ENCODE data around the gene ANKS6.

The ANKS6 gene

DNA sequence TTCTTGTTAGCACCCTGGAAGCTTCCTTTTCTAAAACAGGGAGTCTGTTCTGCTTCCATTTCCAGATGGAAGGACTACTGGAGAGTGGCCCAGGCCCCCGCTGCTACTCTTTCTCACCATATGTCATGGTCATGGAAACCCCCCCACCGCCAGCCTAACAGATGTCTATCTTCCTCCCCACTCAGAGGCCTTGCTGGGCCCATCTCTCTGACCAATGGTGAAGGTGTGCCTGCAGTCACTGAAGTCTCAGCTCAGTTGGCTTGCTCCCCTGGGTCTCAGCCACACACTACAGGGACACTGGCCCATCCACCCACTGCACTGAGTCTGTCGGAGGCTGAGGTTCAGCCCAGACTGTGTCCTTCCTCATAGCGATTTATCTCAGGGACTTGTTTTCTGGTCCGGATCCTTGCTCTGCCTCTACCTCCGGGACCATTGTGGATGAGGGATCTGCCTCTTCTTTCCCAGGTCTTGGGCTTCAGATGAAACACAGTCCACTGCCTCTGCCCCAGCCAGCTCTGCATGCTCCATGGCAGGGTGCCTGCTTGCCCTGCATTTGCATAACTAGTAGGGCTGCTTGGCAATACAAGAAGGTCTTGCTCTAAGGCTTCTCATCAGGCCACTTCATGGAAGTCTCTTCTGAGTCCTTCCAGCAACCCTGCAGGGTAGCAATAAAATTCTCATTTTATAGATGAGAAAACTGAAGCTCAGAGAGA, 42.0 kb upstream of the ANKS6 start:
- H3K9me3 Mint-ChIP-seq = no peaks in the 10 kb centered on the region
- no peak overlapping the region for H3K27ac Mint-ChIP-seq
- H3K36me3 Mint-ChIP-seq (ENCODE audit: low read depth) = no peaks in the 10 kb centered on the region
- no peaks in the 10 kb centered on the region for H3K4me1 Mint-ChIP-seq
- H3K27me3 Mint-ChIP-seq (ENCODE audit: low read depth) = no peaks in the 10 kb centered on the region
- TF ChIP-seq, protein P1, sequence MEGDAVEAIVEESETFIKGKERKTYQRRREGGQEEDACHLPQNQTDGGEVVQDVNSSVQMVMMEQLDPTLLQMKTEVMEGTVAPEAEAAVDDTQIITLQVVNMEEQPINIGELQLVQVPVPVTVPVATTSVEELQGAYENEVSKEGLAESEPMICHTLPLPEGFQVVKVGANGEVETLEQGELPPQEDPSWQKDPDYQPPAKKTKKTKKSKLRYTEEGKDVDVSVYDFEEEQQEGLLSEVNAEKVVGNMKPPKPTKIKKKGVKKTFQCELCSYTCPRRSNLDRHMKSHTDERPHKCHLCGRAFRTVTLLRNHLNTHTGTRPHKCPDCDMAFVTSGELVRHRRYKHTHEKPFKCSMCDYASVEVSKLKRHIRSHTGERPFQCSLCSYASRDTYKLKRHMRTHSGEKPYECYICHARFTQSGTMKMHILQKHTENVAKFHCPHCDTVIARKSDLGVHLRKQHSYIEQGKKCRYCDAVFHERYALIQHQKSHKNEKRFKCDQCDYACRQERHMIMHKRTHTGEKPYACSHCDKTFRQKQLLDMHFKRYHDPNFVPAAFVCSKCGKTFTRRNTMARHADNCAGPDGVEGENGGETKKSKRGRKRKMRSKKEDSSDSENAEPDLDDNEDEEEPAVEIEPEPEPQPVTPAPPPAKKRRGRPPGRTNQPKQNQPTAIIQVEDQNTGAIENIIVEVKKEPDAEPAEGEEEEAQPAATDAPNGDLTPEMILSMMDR (IDR thresholded peaks at IDR 0.05; ENCODE audit: unreplicated experiment in 3 of 3) = no peak
- no peak overlapping the region for H3K4me3 Mint-ChIP-seq

DNA sequence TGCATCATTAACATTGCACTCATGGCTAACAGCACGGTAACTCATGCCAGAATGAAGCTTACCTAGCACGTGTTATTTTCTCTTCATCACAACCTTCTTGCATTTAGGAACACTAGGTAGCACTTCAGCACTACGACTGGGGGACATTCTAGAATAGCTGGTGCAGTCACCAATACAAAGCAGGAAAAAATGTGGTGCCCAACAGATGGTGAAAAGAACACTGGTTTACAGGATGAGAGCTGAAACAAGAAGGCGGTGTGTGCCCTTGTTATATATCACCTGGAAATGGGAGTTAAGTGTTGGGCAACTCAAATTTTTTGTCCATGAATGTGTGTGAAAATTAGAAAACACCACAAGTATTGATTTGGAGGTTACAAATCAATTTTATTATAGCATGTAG, 41.2 kb upstream of the ANKS6 start:
- no peaks in the 10 kb centered on the region for H3K36me3 Mint-ChIP-seq (ENCODE audit: low read depth)

GRCh38 chr9:98836206-98836605, 39.9 kb upstream of the ANKS6 start:
- Mint-ChIP-seq H3K27me3 (ENCODE audit: low read depth) (peaks cover 5% of the 10 kb centered on the region), H3K4me3 (no peak overlapping the region), H3K36me3 (ENCODE audit: low read depth) (no peaks in the 10 kb centered on the region), H3K4me1 (no peaks in the 10 kb centered on the region), H3K9me3 (no peaks in the 10 kb centered on the region), H3K27ac (no peak overlapping the region)
- TF ChIP-seq, protein P1 (IDR thresholded peaks at IDR 0.05; ENCODE audit: unreplicated experiment in 3 of 3) = no peak

More for the DNA sequence above, 41.2 kb upstream of the ANKS6 start:
- TF ChIP-seq, protein P1 (IDR thresholded peaks at IDR 0.05; ENCODE audit: unreplicated experiment in 3 of 3) = no peak
- H3K4me3 Mint-ChIP-seq = no peak overlapping the region
- no peak overlapping the region for H3K27ac Mint-ChIP-seq
- no peaks in the 10 kb centered on the region for H3K9me3 Mint-ChIP-seq
- H3K4me1 Mint-ChIP-seq = no peaks in the 10 kb centered on the region
- H3K27me3 Mint-ChIP-seq (ENCODE audit: low read depth) = no peaks in the 10 kb centered on the region

- Mint-ChIP-seq H3K4me3 (no peak overlapping the region), H3K9me3 (no peaks in the 10 kb centered on the region), H3K27me3 (ENCODE audit: low read depth) (peaks cover 5% of the 10 kb centered on the region), H3K36me3 (ENCODE audit: low read depth) (no peaks in the 10 kb centered on the region), H3K4me1 (no peaks in the 10 kb centered on the region), H3K27ac (no peak overlapping the region)
- TF ChIP-seq, protein P1 (IDR thresholded peaks at IDR 0.05; ENCODE audit: unreplicated experiment in 3 of 3) = no peak
Measured at GRCh38 chr9:98834386-98834785, 38.0 kb upstream of the ANKS6 start.

- Mint-ChIP-seq H3K27ac (no peak overlapping the region), H3K4me3 (no peak overlapping the region), H3K36me3 (ENCODE audit: low read depth) (no peaks in the 10 kb centered on the region), H3K4me1 (peaks cover under 1% of the 10 kb centered on the region), H3K9me3 (no peaks in the 10 kb centered on the region), H3K27me3 (ENCODE audit: low read depth) (peaks cover 5% of the 10 kb centered on the region)
- TF ChIP-seq, protein P1 (IDR thresholded peaks at IDR 0.05; ENCODE audit: unreplicated experiment in 3 of 3) = no peak
Measured at GRCh38 chr9:98833090-98833956, 37.0 kb upstream of the ANKS6 start.
